K562 (cell line): ENCODE results near the gene NLRP6. TPM values are rescaled to one million over a fixed set of nuclear protein-coding genes. Genes with fewer than 3 reads are reported as not detected.

Source experiments
- ATF1 ChIP-seq, 2 experiments: fragments of 450-650 bp in 1 of 2; IDR thresholded peaks; 2 replicates each; pipeline ENCODE4 v1.6.1; 2016; ENCODE audit warnings: missing compliant biosample characterization in 1 of 2, missing genetic modification characterization in 1 of 2
- CAMTA2 ChIP-seq: fragments of 250-450 bp; sonication (Bioruptor Pico); conservative IDR thresholded peaks from 2 replicates; pipeline ENCODE4 v1.5.1; 2022
- CBFA2T2 ChIP-seq: fragments of 450-650 bp; conservative IDR thresholded peaks from 2 replicates; pipeline ENCODE4 v1.6.1; 2017; ENCODE audit warnings: mild to moderate bottlenecking
- CBFA2T3 ChIP-seq: fragments of 450-650 bp; IDR thresholded peaks from 2 replicates; pipeline ENCODE4 v1.6.1; 2017
- CHAMP1 ChIP-seq: fragments of 450-650 bp; IDR thresholded peaks from 2 replicates; pipeline ENCODE4 v1.6.1; 2016; ENCODE audit warnings: mild to moderate bottlenecking
- DMBX1 ChIP-seq: fragments of 250-450 bp; sonication (Bioruptor Pico); IDR thresholded peaks from 2 replicates; pipeline ENCODE4 v1.8.0; 2022; ENCODE audit warnings: inconsistent platforms, mild to moderate bottlenecking, moderate library complexity, borderline replicate concordance
- GABPB1 ChIP-seq: sonication (generic); formaldehyde crosslinking; IDR thresholded peaks from 2 replicates; pipeline ENCODE4 v1.8.0; 2022; ENCODE audit warnings: mild to moderate bottlenecking, missing genetic modification reagents
- KDM5B ChIP-seq: fragments of 200-600 bp; sonication (generic); IDR thresholded peaks from 2 replicates; pipeline ENCODE4 v1.6.1; 2012; ENCODE audit warnings: low read depth, mild to moderate bottlenecking, moderate library complexity, low read length, control low read depth, inconsistent platforms; ENCODE audit not compliant: insufficient replicate concordance
- MAX ChIP-seq: sonication (generic); formaldehyde crosslinking; IDR thresholded peaks from 2 replicates; pipeline ENCODE4 v1.9.0; 2022; ENCODE audit warnings: mild to moderate bottlenecking, missing genetic modification reagents
- MITF ChIP-seq: IDR thresholded peaks from 2 replicates; pipeline ENCODE4 v1.6.1; 2014; ENCODE audit warnings: antibody characterized with exemption
- NR2F6 ChIP-seq: fragments of 450-650 bp; formaldehyde crosslinking; IDR thresholded peaks from 2 replicates; pipeline ENCODE4 v1.4.0; 2020; ENCODE audit warnings: mild to moderate bottlenecking
- PHF8 ChIP-seq: fragments of 200-600 bp; sonication (generic); IDR thresholded peaks from 2 replicates; pipeline ENCODE4 v1.6.1; 2012; ENCODE audit warnings: mixed run types, mild to moderate bottlenecking, inconsistent platforms, low read length, moderate library complexity, borderline replicate concordance
- TBP ChIP-seq: optimal IDR thresholded peaks from 2 replicates; pipeline ENCODE3; 2011; ENCODE audit warnings: low read depth, low read length, improper control_type of control experiment
- TEAD1 ChIP-seq, 2 experiments: fragments of 450-650 bp in 1 of 2; sonication (generic) in 1 of 2; formaldehyde crosslinking; IDR thresholded peaks; 2 replicates each; pipeline versions ENCODE4 v1.4.0 to v1.8.0; 2020 to 2022; ENCODE audit warnings: mild to moderate bottlenecking in 2 of 2, missing genetic modification reagents in 1 of 2
- USF1 ChIP-seq: sonication (generic); formaldehyde crosslinking; IDR thresholded peaks from 2 replicates; pipeline ENCODE4 v1.9.0; 2022; ENCODE audit warnings: mild to moderate bottlenecking, missing genetic modification reagents
- ZBTB17 ChIP-seq: fragments of 450-650 bp; formaldehyde crosslinking; IDR thresholded peaks from 2 replicates; pipeline ENCODE4 v1.4.0; 2020; ENCODE audit warnings: mild to moderate bottlenecking
- ZFPM2 ChIP-seq: fragments of 250-450 bp; sonication (Bioruptor Pico); IDR thresholded peaks from 2 replicates; pipeline ENCODE4 v1.5.1; 2022; ENCODE audit warnings: mild to moderate bottlenecking
- ZNF592 ChIP-seq: fragments of 450-650 bp; IDR thresholded peaks from 2 replicates; pipeline ENCODE4 v1.6.1; 2017; ENCODE audit warnings: antibody characterized with exemption, mild to moderate bottlenecking
- polyA plus RNA-seq, 8 experiments: library from polyadenylated mRNA; depleted of rRNA in 4 of 8; stranded (reverse) in 5 of 8; unstranded in 3 of 8; fragments of >200 nt; fragmentation: Nextera tagmentation in 2 of 8; fragmentation: Illumina TruSeq in 1 of 8; extraction: Ambion mirVana in 2 of 8; extraction: Trizol in 1 of 8; gene quantifications; 2 replicates each; pipeline versions ENCODE4 v1.2.1 to v1.2.3, GENCODE V29; 2011 to 2014; ENCODE audit warnings: inconsistent platforms in 1 of 8, missing spikeins in 1 of 8
- total RNA-seq, 7 experiments: library from RNA; depleted of rRNA in 6 of 7; stranded (reverse); fragments of >200 nt in 6 of 7; fragmentation: Illumina TruSeq in 2 of 7; extraction: Trizol in 2 of 7; gene quantifications; 2 replicates each; pipeline versions ENCODE4 v1.2.1 to v1.2.3, GENCODE V29; 2011 to 2021; ENCODE audit warnings: low replicate concordance in 1 of 7

Gene NLRP6
- total and polyA plus RNA-seq, 9 of the 15 experiments (the other 6 are each of a cell fraction or from before 2014, with no cell fraction given), result 0.03 to 0.18 (median 0.15) TPM; not detected in 5

GRCh38 chr11:326842-327580 lies 48.8 kb downstream of the NLRP6 start (continued):
- TF ChIP-seq CHAMP1 (no peak), MITF (peak; percentile 67; the same call in 1 of the 2 replicates), CBFA2T3 (0 out of 2 replicates have a peak, but pooled peaks have one; percentile 17), GABPB1 (CRISPR knock-in tag) (peak; percentile 18; the same call in 1 of the 2 replicates), TEAD1 (CRISPR knock-in tag; IDR thresholded peaks at IDR 0.05) (peak in 1 of 2 experiments; percentile 28; a peak in 1 of 4 replicates), KDM5B (no peak), NR2F6 (CRISPR knock-in tag) (no peak), ZBTB17 (CRISPR knock-in tag) (peak; percentile 60; the same call in 1 of the 2 replicates), USF1 (CRISPR knock-in tag) (peak; percentile 94), MAX (CRISPR knock-in tag) (peak; percentile 34; the same call in 1 of the 2 replicates), ATF1 (CRISPR knock-in tag; IDR thresholded peaks at IDR 0.05) (no peak), ATF1 (tag; IDR thresholded peaks at IDR 0.05) (peak; percentile 86), CBFA2T2 (peak; percentile 46; the same call in 1 of the 2 replicates), DMBX1 (CRISPR knock-in tag) (peak; percentile 82; the same call in 1 of the 2 replicates), PHF8 (peak; percentile 29; the same call in 1 of the 2 replicates), TBP (peak; percentile 7), ZNF592 (peak; percentile 89), CAMTA2 (CRISPR knock-in tag) (no peak), ZFPM2 (CRISPR knock-in tag) (no peak)
